Endothelial cell of umbilical vein (primary cell): ENCODE results near the gene DHX40. TPM values are rescaled to one million over a fixed set of nuclear protein-coding genes. Genes with fewer than 3 reads are reported as not detected.

ENCODE experiments used
- BruUV-seq: library from RNA; stranded (reverse); fragments of 400-500 nt; replicated peaks from 2 replicates; lab custom pipeline; 2021; lab: Mats Ljungman, UMichigan
- CTCF ChIA-PET: fragments of 300-600, 350-600 bp; sonication (Branson Sonifier 250); formaldehyde crosslinking; loops from one replicate; lab custom pipeline; 2021; ENCODE audit warnings: antibody characterized with exemption, inconsistent platforms; lab: Charles Lee
- POLR2A ChIA-PET: fragments of 300-600, 350-600 bp; sonication (Branson Sonifier 250); formaldehyde crosslinking; loops from one replicate; lab custom pipeline; 2021; ENCODE audit warnings: antibody characterized with exemption, inconsistent platforms; lab: Charles Lee
- DNase-seq: peaks from one replicate; pipeline ENCODE4 v3.0.0-alpha.2; 2011; ENCODE audit warnings: low read depth, low spot score
- FAIRE-seq: peaks from 2 replicates; lab custom pipeline; 2011; peaks lifted over from hg19 to GRCh38; lab: Jason Lieb, UNC
- H2AFZ ChIP-seq: 2 replicates; pipeline ENCODE4 v1.6.0; 2012; ENCODE audit warnings: low read depth, low read length, control low read depth, inconsistent platforms
- H3K27ac ChIP-seq: 2 replicates; pipeline ENCODE4 v1.5.1; 2011; ENCODE audit warnings: low read depth, mild to moderate bottlenecking, control low read depth, low read length, moderate library complexity; ENCODE audit not compliant: insufficient read depth
- H3K27me3 ChIP-seq, 2 experiments: 2 replicates each; pipeline versions ENCODE4 v1.6.0 to v1.6.1; 2011; ENCODE audit warnings: low read length in 2 of 2, mixed read lengths in 1 of 2; ENCODE audit not compliant: control insufficient read depth in 2 of 2, insufficient read depth in 2 of 2
- H3K36me3 ChIP-seq, 2 experiments: 2 replicates in 1 of 2; 3 replicates in 1 of 2; pipeline ENCODE4 v1.5.1; 2011; ENCODE audit warnings: low read length in 2 of 2, mild to moderate bottlenecking in 1 of 2, moderate library complexity in 1 of 2; ENCODE audit not compliant: control insufficient read depth in 2 of 2, insufficient read depth in 2 of 2; ENCODE audit errors: extremely low read depth in 1 of 2
- H3K4me1 ChIP-seq: 3 replicates; pipeline ENCODE4 v1.5.1; 2011; ENCODE audit warnings: mild to moderate bottlenecking, low read length; ENCODE audit not compliant: control insufficient read depth, insufficient read depth; ENCODE audit errors: extremely low read depth
- H3K4me2 ChIP-seq: 2 replicates; pipeline ENCODE4 v1.6.1; 2011; ENCODE audit warnings: low read length, control low read depth, mixed read lengths; ENCODE audit not compliant: insufficient read depth
- H3K4me3 ChIP-seq, 3 experiments: fragments of 200-600 bp in 1 of 3; sonication (generic), shearing (Covaris generic) in 1 of 3; replicated peaks in 1 of 3; 2 replicates each; pipeline ENCODE4 v1.5.1; 2011 to 2016; ENCODE audit warnings: control low read depth in 3 of 3, low read length in 3 of 3, mild to moderate bottlenecking in 2 of 3, inconsistent platforms in 1 of 3, low read depth in 1 of 3, moderate library complexity in 1 of 3; ENCODE audit not compliant: insufficient read depth in 1 of 3
- H3K79me2 ChIP-seq: 2 replicates; pipeline ENCODE4 v1.6.0; 2012; ENCODE audit warnings: low read length, inconsistent platforms; ENCODE audit not compliant: control insufficient read depth, insufficient read depth
- H3K9ac ChIP-seq: replicated peaks from 2 replicates; pipeline ENCODE3; 2011; ENCODE audit warnings: low read length, control low read depth; ENCODE audit not compliant: insufficient read depth; ENCODE audit errors: extremely low read depth
- H3K9me1 ChIP-seq: replicated peaks from 3 replicates; pipeline ENCODE4 v1.6.0; 2011; ENCODE audit warnings: mild to moderate bottlenecking, low read length; ENCODE audit not compliant: control insufficient read depth, insufficient read depth; ENCODE audit errors: extremely low read depth
- H3K9me3 ChIP-seq: replicated peaks from 2 replicates; pipeline ENCODE4 v1.5.1; 2012; ENCODE audit warnings: low read length, inconsistent platforms; ENCODE audit not compliant: control insufficient read depth, insufficient read depth
- H4K20me1 ChIP-seq: replicated peaks from 2 replicates; pipeline ENCODE3; 2011; ENCODE audit warnings: mild to moderate bottlenecking, low read length; ENCODE audit not compliant: control insufficient read depth, insufficient read depth; ENCODE audit errors: extremely low read depth
- EZH2 ChIP-seq: IDR thresholded peaks from 2 replicates; pipeline ENCODE4 v1.6.1; 2012; ENCODE audit warnings: borderline replicate concordance, low read depth, mild to moderate bottlenecking, moderate library complexity, low read length, inconsistent platforms; ENCODE audit not compliant: severe bottlenecking
- JUN ChIP-seq: IDR thresholded peaks from 2 replicates; pipeline ENCODE4 v1.6.1; 2011; ENCODE audit warnings: borderline replicate concordance, low read depth; ENCODE audit not compliant: insufficient read length, insufficient read depth
- POLR2AphosphoS5 ChIP-seq: IDR thresholded peaks from 2 replicates; pipeline ENCODE4 v1.6.1; 2012; ENCODE audit warnings: low read depth, mild to moderate bottlenecking, control low read depth, low read length, moderate library complexity; ENCODE audit not compliant: insufficient read depth
- dilution Hi-C: fragments of 300-500 bp; cut with MboI; formaldehyde crosslinking; loops from one replicate; pipeline ENCODE4 v1.15.0; 2019; ENCODE audit warnings: low sequenced_read_pairs; ENCODE audit not compliant: extremely low pct_ligation_motif_present
- intact Hi-C: fragments of 100-400 bp; cut with micrococcal nuclease; formaldehyde crosslinking; loops from one replicate; pipeline ENCODE4 v1.10.0; 2022
- polyA plus RNA-seq, 4 experiments: library from polyadenylated mRNA; depleted of rRNA in 3 of 4; stranded (reverse) in 3 of 4; unstranded in 1 of 4; fragments of >200 nt; gene quantifications; 2 replicates each; pipeline versions ENCODE4 v1.2.1 to v1.2.3, GENCODE V29; 2011 to 2012; ENCODE audit warnings: missing spikeins in 1 of 4
- total RNA-seq: library from RNA; stranded (reverse); gene quantifications from 2 replicates; pipeline ENCODE4 v1.2.3, GENCODE V29; 2021

The DHX40 gene
- total and polyA plus RNA-seq, 2 donors (not counting 3 experiments of a cell fraction or from before 2014, with no cell fraction given), result 14.0 to 29.7 TPM

DNA sequence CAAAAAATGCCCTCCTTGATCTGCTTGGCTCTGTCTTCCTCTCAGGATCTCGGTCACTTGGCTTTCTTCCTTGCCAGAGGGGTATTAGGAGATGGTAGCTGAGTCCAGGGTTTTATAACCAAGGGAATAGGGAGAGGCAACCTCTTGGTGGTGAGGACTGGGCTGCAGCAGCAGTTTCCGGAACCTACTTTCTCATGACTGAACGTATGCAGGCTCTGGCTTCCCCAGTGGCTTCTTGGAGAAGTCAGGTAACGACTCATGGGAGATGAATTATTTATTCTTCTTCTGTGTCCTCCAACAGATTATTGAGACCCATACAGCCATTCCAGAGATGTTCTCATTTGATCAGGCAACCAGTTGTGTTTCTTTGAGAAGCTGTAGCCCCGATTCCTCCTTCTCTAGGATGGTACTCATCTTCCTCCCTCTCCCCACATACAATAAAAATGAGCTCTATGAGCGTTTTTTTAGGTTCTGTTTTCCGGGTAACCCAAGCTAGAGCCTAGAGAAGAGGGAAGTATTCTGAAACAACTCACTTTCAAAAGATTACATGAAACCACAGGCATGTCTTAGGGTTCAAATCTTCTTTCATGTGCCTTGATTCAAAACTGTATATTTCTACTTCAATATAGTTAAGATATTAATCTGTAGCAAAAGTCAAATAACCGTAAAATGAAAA is 22.3 kb upstream of the DHX40 start:
- H3K9me3 ChIP-seq, result no peaks in the 10 kb centered on the region
- DNase-seq, result no peak
- FAIRE-seq, result no peak
- no peak overlapping the region for H3K4me2 ChIP-seq
- H3K36me3 ChIP-seq, result no peaks in the 10 kb centered on the region
- intact Hi-C loops, result no loop called here
- H4K20me1 ChIP-seq, result no peaks in the 10 kb centered on the region
- no peak overlapping the region for H3K4me3 ChIP-seq
- H3K9me1 ChIP-seq, result no peaks in the 10 kb centered on the region
- no peak overlapping the region for H3K27ac ChIP-seq
- no TSS peak for BruUV-seq
- ChIA-PET CTCF (interaction anchor here (1.0 to 1.1 kb wide), 3 partner anchors 16 to 24 kb away, joined by 3 to 6 read pairs (median 3); no protein-coding TSS in a partner anchor), POLR2A (no interaction called here)
- H2AFZ ChIP-seq, result no peak overlapping the region
- TF ChIP-seq EZH2, result no peak
- no peak for TF ChIP-seq POLR2AphosphoS5
- no peaks in the 10 kb centered on the region for H3K79me2 ChIP-seq
- no peak overlapping the region for H3K9ac ChIP-seq
- dilution Hi-C loops, result no loop called here
- H3K4me1 ChIP-seq, result no peaks in the 10 kb centered on the region
- H3K27me3 ChIP-seq, result peaks cover 7 to 17% of the 10 kb centered on the region in 2 experiments

GRCh38 chr17:59545942-59546341 is 19.5 kb upstream of the DHX40 start:
- no peaks in the 10 kb centered on the region for H3K9me3 ChIP-seq
- H3K9me1 ChIP-seq, result no peaks in the 10 kb centered on the region
- no peak for TF ChIP-seq JUN
- dilution Hi-C loops, result no loop called here
- H4K20me1 ChIP-seq, result no peaks in the 10 kb centered on the region
- BruUV-seq, result no TSS peak
- H3K79me2 ChIP-seq, result no peaks in the 10 kb centered on the region
- no peak overlapping the region for H3K4me2 ChIP-seq
- H3K4me1 ChIP-seq, result no peaks in the 10 kb centered on the region
- POLR2A ChIA-PET, result no interaction called here
- no peaks in the 10 kb centered on the region for H3K36me3 ChIP-seq
- H3K27ac ChIP-seq, result no peak overlapping the region
- intact Hi-C loops, result no loop called here
- FAIRE-seq (no peak), DNase-seq (no peak)
- no peak overlapping the region for H2AFZ ChIP-seq
- CTCF ChIA-PET, result interaction anchor here (1.3 to 1.5 kb wide), 2 partner anchors 24 to 229 kb away, joined by 3 to 4 read pairs; no protein-coding TSS in a partner anchor
- no peak overlapping the region for H3K9ac ChIP-seq
- H3K27me3 ChIP-seq, result peaks cover 5 to 14% of the 10 kb centered on the region in 2 experiments
- H3K4me3 ChIP-seq, result no peak overlapping the region
